BLaER1 (cell line): ENCODE measurements around the gene GADD45B.

Experiments
- H3K27ac ChIP-seq: shearing (Covaris generic); formaldehyde crosslinking; 2 replicates; pipeline ENCODE4 v1.8.1; 2022
- H3K27me3 ChIP-seq: shearing (Covaris generic); formaldehyde crosslinking; 2 replicates; pipeline ENCODE4 v1.8.1; 2022
- H3K36me3 ChIP-seq: shearing (Covaris generic); formaldehyde crosslinking; 2 replicates; pipeline ENCODE4 v1.8.1; 2022
- H3K4me1 ChIP-seq: shearing (Covaris generic); formaldehyde crosslinking; 2 replicates; pipeline ENCODE4 v1.8.1; 2022
- H3K4me2 ChIP-seq: shearing (Covaris generic); formaldehyde crosslinking; 2 replicates; pipeline ENCODE4 v1.8.1; 2022
- H3K4me3 ChIP-seq: shearing (Covaris generic); formaldehyde crosslinking; 2 replicates; pipeline ENCODE4 v1.8.1; 2022
- H3K9ac ChIP-seq: shearing (Covaris generic); formaldehyde crosslinking; 2 replicates; pipeline ENCODE4 v1.8.1; 2022
- H3K9me3 ChIP-seq: shearing (Covaris generic); formaldehyde crosslinking; 2 replicates; pipeline ENCODE4 v1.8.1; 2022
- H4K20me1 ChIP-seq: shearing (Covaris generic); formaldehyde crosslinking; 2 replicates; pipeline ENCODE4 v1.8.1; 2022
- Cebpa-rat ChIP-seq: shearing (Covaris generic); IDR thresholded peaks from 2 replicates; pipeline ENCODE4 v1.8.1; 2022

The GADD45B gene

GRCh38 chr19:2443785-2444182 lies 32.1 kb upstream of the GADD45B start:
- Histone ChIP-seq H3K4me1 (peaks cover 40% of the 10 kb centered on the region), H3K4me2 (no peak overlapping the region), H3K9me3 (no peaks in the 10 kb centered on the region), H4K20me1 (peaks cover 87% of the 10 kb centered on the region), H3K4me3 (no peak overlapping the region), H3K27ac (peak overlapping the region; percentile 72; the same call in 1 of the 2 replicates), H3K36me3 (peaks cover 64% of the 10 kb centered on the region), H3K9ac (no peak overlapping the region), H3K27me3 (no peaks in the 10 kb centered on the region)
- no peak for TF ChIP-seq Cebpa-rat

GRCh38 chr19:2444251-2445002 lies 31.5 kb upstream of the GADD45B start:
- H3K36me3 ChIP-seq, result peaks cover 64% of the 10 kb centered on the region
- TF ChIP-seq Cebpa-rat, result no peak
- H3K4me2 ChIP-seq, result no peak overlapping the region
- H3K27me3 ChIP-seq, result no peaks in the 10 kb centered on the region
- peaks cover 87% of the 10 kb centered on the region for H4K20me1 ChIP-seq
- H3K4me1 ChIP-seq, result peaks cover 46% of the 10 kb centered on the region
- H3K9ac ChIP-seq, result no peak overlapping the region
- no peaks in the 10 kb centered on the region for H3K9me3 ChIP-seq
- H3K4me3 ChIP-seq, result no peak overlapping the region
- peak overlapping the region; percentile 72 for H3K27ac ChIP-seq

- peak overlapping the region; percentile 85 for H3K27ac ChIP-seq
- H3K4me2 ChIP-seq, result peak overlapping the region; percentile 91
- H3K4me3 ChIP-seq, result peak overlapping the region; percentile 52
- peaks cover 62% of the 10 kb centered on the region for H3K4me1 ChIP-seq
- TF ChIP-seq Cebpa-rat, result no peak
- H3K9ac ChIP-seq, result peak overlapping the region; percentile 68
- H3K27me3 ChIP-seq, result no peaks in the 10 kb centered on the region
- peaks cover 87% of the 10 kb centered on the region for H4K20me1 ChIP-seq
- H3K9me3 ChIP-seq, result no peaks in the 10 kb centered on the region
- peaks cover 64% of the 10 kb centered on the region for H3K36me3 ChIP-seq
These were observed 29.5 kb upstream of the GADD45B start for GRCh38 chr19:2446381-2446780.

- peaks cover 87% of the 10 kb centered on the region for H4K20me1 ChIP-seq
- H3K4me2 ChIP-seq, result peak overlapping the region; percentile 91
- H3K36me3 ChIP-seq, result peaks cover 59% of the 10 kb centered on the region
- peaks cover 82% of the 10 kb centered on the region for H3K4me1 ChIP-seq
- H3K27ac ChIP-seq, result peak overlapping the region; percentile 85
- no peaks in the 10 kb centered on the region for H3K27me3 ChIP-seq
- TF ChIP-seq Cebpa-rat, result no peak
- H3K9ac ChIP-seq, result no peak overlapping the region
- no peaks in the 10 kb centered on the region for H3K9me3 ChIP-seq
- H3K4me3 ChIP-seq, result no peak overlapping the region
These were observed 26.9 kb upstream of the GADD45B start for GRCh38 chr19:2449019-2449418.

GRCh38 chr19:2451138-2451537 lies 24.8 kb upstream of the GADD45B start:
- no peaks in the 10 kb centered on the region for H3K9me3 ChIP-seq
- H3K4me1 ChIP-seq, result peaks cover 86% of the 10 kb centered on the region
- peaks cover 49% of the 10 kb centered on the region for H3K36me3 ChIP-seq
- H4K20me1 ChIP-seq, result peaks cover 96% of the 10 kb centered on the region
- no peak for TF ChIP-seq Cebpa-rat
- no peaks in the 10 kb centered on the region for H3K27me3 ChIP-seq
- H3K9ac ChIP-seq, result no peak overlapping the region
- H3K27ac ChIP-seq, result no peak overlapping the region
- no peak overlapping the region for H3K4me3 ChIP-seq
- H3K4me2 ChIP-seq, result peak overlapping the region; percentile 17; the same call in 1 of the 2 replicates

GRCh38 chr19:2451741-2452140 lies 24.2 kb upstream of the GADD45B start:
- H3K4me2 ChIP-seq, result peak overlapping the region; percentile 17
- H3K36me3 ChIP-seq, result peaks cover 49% of the 10 kb centered on the region
- no peaks in the 10 kb centered on the region for H3K27me3 ChIP-seq
- H4K20me1 ChIP-seq, result peaks cover 94% of the 10 kb centered on the region
- no peak overlapping the region for H3K9ac ChIP-seq
- no peaks in the 10 kb centered on the region for H3K9me3 ChIP-seq
- TF ChIP-seq Cebpa-rat, result no peak
- H3K4me3 ChIP-seq, result no peak overlapping the region
- H3K27ac ChIP-seq, result no peak overlapping the region
- peaks cover 80% of the 10 kb centered on the region for H3K4me1 ChIP-seq

GRCh38 chr19:2453431-2454025 lies 22.4 kb upstream of the GADD45B start:
- Histone ChIP-seq H3K9me3 (no peaks in the 10 kb centered on the region), H3K4me3 (no peak overlapping the region), H3K27ac (peak overlapping the region; percentile 97; the same call in 1 of the 2 replicates), H3K9ac (peak overlapping the region; percentile 15; the same call in 1 of the 2 replicates), H4K20me1 (peaks cover 77% of the 10 kb centered on the region), H3K36me3 (peaks cover 49% of the 10 kb centered on the region), H3K4me2 (peak overlapping the region; percentile 96), H3K27me3 (no peaks in the 10 kb centered on the region), H3K4me1 (peaks cover 70% of the 10 kb centered on the region)
- TF ChIP-seq Cebpa-rat, result no peak

GRCh38 chr19:2454199-2454961 lies 21.5 kb upstream of the GADD45B start:
- peaks cover 62% of the 10 kb centered on the region for H3K4me1 ChIP-seq
- H3K4me2 ChIP-seq, result peak overlapping the region; percentile 96
- peaks cover 68% of the 10 kb centered on the region for H4K20me1 ChIP-seq
- H3K9ac ChIP-seq, result peak overlapping the region; percentile 98
- peak overlapping the region; percentile 97 for H3K27ac ChIP-seq
- peak overlapping the region; percentile 100 for H3K4me3 ChIP-seq
- H3K27me3 ChIP-seq, result no peaks in the 10 kb centered on the region
- H3K36me3 ChIP-seq, result peaks cover 42% of the 10 kb centered on the region
- no peak for TF ChIP-seq Cebpa-rat
- H3K9me3 ChIP-seq, result no peaks in the 10 kb centered on the region

- H3K4me1 ChIP-seq, result peaks cover 60% of the 10 kb centered on the region
- peak overlapping the region; percentile 100 for H3K4me3 ChIP-seq
- peaks cover 35% of the 10 kb centered on the region for H3K36me3 ChIP-seq
- peak overlapping the region; percentile 97 for H3K27ac ChIP-seq
- no peak for TF ChIP-seq Cebpa-rat
- H4K20me1 ChIP-seq, result peaks cover 60% of the 10 kb centered on the region
- H3K27me3 ChIP-seq, result no peaks in the 10 kb centered on the region
- H3K4me2 ChIP-seq, result peak overlapping the region; percentile 96
- H3K9me3 ChIP-seq, result no peaks in the 10 kb centered on the region
- peak overlapping the region; percentile 98 for H3K9ac ChIP-seq
These were observed 20.7 kb upstream of the GADD45B start for GRCh38 chr19:2454962-2455850.
